PC-3 (cell line): Measurements from ENCODE around the gene PRMT9.

ENCODE experiments used
- CTCF ChIP-seq: fragments of 300-600 bp; sonication (generic); conservative IDR thresholded peaks from 2 replicates; pipeline ENCODE4 v1.5.1; 2017; ENCODE audit warnings: antibody characterized with exemption, low read depth, mild to moderate bottlenecking, low read length
- EZH2 ChIP-seq: fragments of 300-600 bp; sonication (generic); IDR thresholded peaks from one replicate; pipeline ENCODE4 v1.6.1; 2017; ENCODE audit warnings: antibody characterized with exemption, mild to moderate bottlenecking, low read length; ENCODE audit not compliant: unreplicated experiment

- no peak for TF ChIP-seq CTCF
- no peak for TF ChIP-seq EZH2
Observed at GRCh38 chr4:147651563-147651962, 32.4 kb downstream of the PRMT9 start.
